NOMO-1 treated with DMSO at 0.1 percent for 48 hours (cell line): ENCODE measurements around the gene MPV17L.
"Not testable (repeated sequence)": the region's sequence is repeated elsewhere in the genome, so short reads cannot be mapped to it uniquely, and the experiment has no call there.

Experiments
- DNase-seq: peaks from one replicate; lab custom pipeline; 2025; ENCODE audit not compliant: unreplicated experiment; lab: John Stamatoyannopoulos, UW

Gene MPV17L

GRCh38 chr16:15407756-15408155 lies 12.2 kb downstream of the MPV17L start:
- not testable (repeated sequence) for DNase-seq

GRCh38 chr16:15409476-15409875 lies 13.9 kb downstream of the MPV17L start:
- DNase-seq, result not testable (repeated sequence)

GRCh38 chr16:15415511-15415985 lies 20.0 kb downstream of the MPV17L start:
- no peak for DNase-seq

GRCh38 chr16:15417197-15417596 lies 21.6 kb downstream of the MPV17L start:
- DNase-seq, result no peak

- no peak for DNase-seq
Observed at GRCh38 chr16:15418206-15418605, 22.7 kb downstream of the MPV17L start.

GRCh38 chr16:15421696-15422095 lies 26.1 kb downstream of the MPV17L start:
- not testable (repeated sequence) for DNase-seq

- DNase-seq, result no peak
Observed at GRCh38 chr16:15422222-15422621, 26.7 kb downstream of the MPV17L start.

- no peak for DNase-seq
Observed at GRCh38 chr16:15425861-15426260, 30.3 kb downstream of the MPV17L start.

GRCh38 chr16:15426796-15427195 lies 31.2 kb downstream of the MPV17L start:
- DNase-seq, result no peak

- peak; percentile 21 for DNase-seq
Observed at GRCh38 chr16:15427648-15428239, 32.2 kb downstream of the MPV17L start.

GRCh38 chr16:15430884-15431283 lies 35.3 kb downstream of the MPV17L start:
- not testable (repeated sequence) for DNase-seq

- DNase-seq, result no peak
Observed at GRCh38 chr16:15434079-15434424, 38.5 kb downstream of the MPV17L start.

GRCh38 chr16:15434425-15435215 lies 39.1 kb downstream of the MPV17L start, which contains the start of gene BMERB1:
BMERB1 (plus strand) TSS chr16:15434588; CDS start chr16:15434654, 66 bp downstream.
- no peak for DNase-seq

- DNase-seq, result peak; percentile 11
Observed at GRCh38 chr16:15435216-15435864, 39.8 kb downstream of the MPV17L start.

- DNase-seq, result no peak
Observed at GRCh38 chr16:15439102-15439501, 43.5 kb downstream of the MPV17L start.

GRCh38 chr16:15439521-15439920 lies 44.0 kb downstream of the MPV17L start:
- no peak for DNase-seq

GRCh38 chr16:15440852-15441251 lies 45.3 kb downstream of the MPV17L start:
- DNase-seq, result no peak

- DNase-seq, result not testable (repeated sequence)
Observed at GRCh38 chr16:15442140-15442539, 46.6 kb downstream of the MPV17L start.

GRCh38 chr16:15443753-15444152 lies 48.2 kb downstream of the MPV17L start:
- DNase-seq, result no peak

- DNase-seq, result no peak
Observed at GRCh38 chr16:15444264-15444663, 48.7 kb downstream of the MPV17L start.

GRCh38 chr16:15445450-15445849 lies 49.9 kb downstream of the MPV17L start:
- no peak for DNase-seq

- no peak for DNase-seq
Observed at GRCh38 chr16:15446901-15447300, 51.3 kb downstream of the MPV17L start.
